ENCODE data around the gene RHBDD2.
A peak's percentile ranks its signal among the peaks of the same experiment; 100 is the strongest.
"Not testable (repeated sequence)": the region's sequence is repeated elsewhere in the genome, so short reads cannot be mapped to it uniquely, and the experiment has no call there.

The RHBDD2 gene

GRCh38 chr7:75874180-75874579 lies 4.7 kb upstream of the RHBDD2 start:
- not testable (repeated sequence) for H3K27ac Mint-ChIP-seq; H3K9me3 Mint-ChIP-seq; H3K36me3 Mint-ChIP-seq; H3K27me3 Mint-ChIP-seq; DNase-seq (ENCODE audit: low spot score in 2 of 2); H3K4me1 Mint-ChIP-seq; ATAC-seq (ENCODE audit: low read depth); H3K4me3 Mint-ChIP-seq

- ATAC-seq (ENCODE audit: low read depth) (no peak), DNase-seq (ENCODE audit: low spot score in 2 of 2) (no peak)
- Mint-ChIP-seq H3K9me3 (no peaks in the 10 kb centered on the region), H3K36me3 (no peaks in the 10 kb centered on the region), H3K4me3 (no peak overlapping the region), H3K27ac (no peak overlapping the region), H3K4me1 (peaks cover 17% of the 10 kb centered on the region), H3K27me3 (no peaks in the 10 kb centered on the region)
Observed at GRCh38 chr7:75875113-75876080, 3.4 kb upstream of the RHBDD2 start.

GRCh38 chr7:75876126-75876881 lies 2.5 kb upstream of the RHBDD2 start:
- no peak overlapping the region for H3K4me3 Mint-ChIP-seq

GRCh38 chr7:75878312-75878768 lies 494 bp upstream of the RHBDD2 start:
- Mint-ChIP-seq H3K27ac (peak overlapping the region; percentile 94), H3K9me3 (no peaks in the 10 kb centered on the region), H3K36me3 (peaks cover 8% of the 10 kb centered on the region), H3K4me1 (peaks cover 17% of the 10 kb centered on the region), H3K4me3 (peak overlapping the region; percentile 99), H3K27me3 (no peaks in the 10 kb centered on the region)
- ATAC-seq (ENCODE audit: low read depth) (peak; percentile 37), DNase-seq (ENCODE audit: low spot score in 2 of 2) (no peak)

More at GRCh38 chr7:75876126-75876881, 2.5 kb upstream of the RHBDD2 start:
- H3K27me3 Mint-ChIP-seq = no peaks in the 10 kb centered on the region
- H3K9me3 Mint-ChIP-seq = no peaks in the 10 kb centered on the region
- H3K27ac Mint-ChIP-seq = no peak overlapping the region
- H3K4me1 Mint-ChIP-seq = peaks cover 17% of the 10 kb centered on the region
- ATAC-seq (ENCODE audit: low read depth) = no peak
- no peak for DNase-seq (ENCODE audit: low spot score in 2 of 2)
- no peaks in the 10 kb centered on the region for H3K36me3 Mint-ChIP-seq

- H3K36me3 Mint-ChIP-seq = peaks cover 11% of the 10 kb centered on the region
- peak overlapping the region; percentile 94 for H3K27ac Mint-ChIP-seq
- H3K4me1 Mint-ChIP-seq = peaks cover 17% of the 10 kb centered on the region
- H3K9me3 Mint-ChIP-seq = no peaks in the 10 kb centered on the region
- DNase-seq (ENCODE audit: low spot score in 2 of 2) = no peak
- no peaks in the 10 kb centered on the region for H3K27me3 Mint-ChIP-seq
- no peak for ATAC-seq (ENCODE audit: low read depth)
- H3K4me3 Mint-ChIP-seq = peak overlapping the region; percentile 99
Observed at GRCh38 chr7:75879771-75880184, 944 bp downstream of the RHBDD2 start.

- ATAC-seq (ENCODE audit: low read depth) = no peak
- Mint-ChIP-seq H3K9me3 (no peaks in the 10 kb centered on the region), H3K27me3 (no peaks in the 10 kb centered on the region), H3K4me1 (peaks cover 17% of the 10 kb centered on the region), H3K36me3 (peaks cover 11% of the 10 kb centered on the region), H3K4me3 (peak overlapping the region; percentile 99), H3K27ac (peak overlapping the region; percentile 94)
- no peak for DNase-seq (ENCODE audit: low spot score in 2 of 2)
Observed at GRCh38 chr7:75880242-75880641, 1.4 kb downstream of the RHBDD2 start.

- H3K27ac Mint-ChIP-seq = no peak overlapping the region
Observed at GRCh38 chr7:75881436-75882095, 2.7 kb downstream of the RHBDD2 start.

GRCh38 chr7:75883265-75883824 lies 4.5 kb downstream of the RHBDD2 start:
- H3K27ac Mint-ChIP-seq; DNase-seq (ENCODE audit: low spot score in 2 of 2); ATAC-seq (ENCODE audit: low read depth); H3K9me3 Mint-ChIP-seq; H3K4me3 Mint-ChIP-seq; H3K27me3 Mint-ChIP-seq: not testable (repeated sequence)
- H3K4me1 Mint-ChIP-seq = peaks cover 11% of the 10 kb centered on the region
- peaks cover 18% of the 10 kb centered on the region for H3K36me3 Mint-ChIP-seq

More at GRCh38 chr7:75881436-75882095, 2.7 kb downstream of the RHBDD2 start:
- Mint-ChIP-seq H3K4me1 (peaks cover 17% of the 10 kb centered on the region), H3K36me3 (peaks cover 13% of the 10 kb centered on the region), H3K9me3 (no peaks in the 10 kb centered on the region), H3K4me3 (peak overlapping the region; percentile 3), H3K27me3 (no peaks in the 10 kb centered on the region)
- DNase-seq (ENCODE audit: low spot score in 2 of 2) (no peak), ATAC-seq (ENCODE audit: low read depth) (no peak)

GRCh38 chr7:75884476-75884875 lies 5.6 kb downstream of the RHBDD2 start:
- Mint-ChIP-seq H3K4me3 (no peak overlapping the region), H3K36me3 (peaks cover 23% of the 10 kb centered on the region), H3K27ac (no peak overlapping the region), H3K4me1 (peaks cover 11% of the 10 kb centered on the region), H3K9me3 (no peaks in the 10 kb centered on the region), H3K27me3 (no peaks in the 10 kb centered on the region)
- ATAC-seq (ENCODE audit: low read depth) (no peak), DNase-seq (ENCODE audit: low spot score in 2 of 2) (no peak)

- H3K9me3 Mint-ChIP-seq = no peaks in the 10 kb centered on the region
- no peaks in the 10 kb centered on the region for H3K27me3 Mint-ChIP-seq
- DNase-seq (ENCODE audit: low spot score in 2 of 2) (no peak), ATAC-seq (ENCODE audit: low read depth) (no peak)
- H3K4me3 Mint-ChIP-seq = no peak overlapping the region
- peaks cover 6% of the 10 kb centered on the region for H3K4me1 Mint-ChIP-seq
- no peak overlapping the region for H3K27ac Mint-ChIP-seq
- peaks cover 23% of the 10 kb centered on the region for H3K36me3 Mint-ChIP-seq
Observed at GRCh38 chr7:75885036-75885435, 6.2 kb downstream of the RHBDD2 start.

- DNase-seq (ENCODE audit: low spot score in 2 of 2) (no peak), ATAC-seq (ENCODE audit: low read depth) (no peak)
- peaks cover 3% of the 10 kb centered on the region for H3K4me1 Mint-ChIP-seq
- H3K36me3 Mint-ChIP-seq = peaks cover 16% of the 10 kb centered on the region
- H3K9me3 Mint-ChIP-seq = no peaks in the 10 kb centered on the region
- no peaks in the 10 kb centered on the region for H3K27me3 Mint-ChIP-seq
- H3K27ac Mint-ChIP-seq = no peak overlapping the region
- no peak overlapping the region for H3K4me3 Mint-ChIP-seq
Observed at GRCh38 chr7:75887669-75888369, 9.0 kb downstream of the RHBDD2 start.

- no peak for DNase-seq (ENCODE audit: low spot score in 2 of 2)
- peaks cover 14% of the 10 kb centered on the region for H3K36me3 Mint-ChIP-seq
- H3K4me1 Mint-ChIP-seq = peaks cover 3% of the 10 kb centered on the region
- no peak overlapping the region for H3K27ac Mint-ChIP-seq
- ATAC-seq (ENCODE audit: low read depth) = no peak
- no peak overlapping the region for H3K4me3 Mint-ChIP-seq
- no peaks in the 10 kb centered on the region for H3K9me3 Mint-ChIP-seq
- H3K27me3 Mint-ChIP-seq = no peaks in the 10 kb centered on the region
Observed at GRCh38 chr7:75888464-75889222, 9.8 kb downstream of the RHBDD2 start.

All from memory B cell (primary cell).